ENCODE results near the gene OIP5.
"Not testable (repeated sequence)": the region's sequence is repeated elsewhere in the genome, so short reads cannot be mapped to it uniquely, and the experiment has no call there.

OIP5 gene

GRCh38 chr15:41301587-41301986 lies 30.8 kb downstream of the OIP5 start:
- DNase-seq (ENCODE audit: low spot score): no peak

- DNase-seq (ENCODE audit: low spot score): not testable (repeated sequence)
Observed at GRCh38 chr15:41301139-41301538, 31.3 kb downstream of the OIP5 start.

DNA sequence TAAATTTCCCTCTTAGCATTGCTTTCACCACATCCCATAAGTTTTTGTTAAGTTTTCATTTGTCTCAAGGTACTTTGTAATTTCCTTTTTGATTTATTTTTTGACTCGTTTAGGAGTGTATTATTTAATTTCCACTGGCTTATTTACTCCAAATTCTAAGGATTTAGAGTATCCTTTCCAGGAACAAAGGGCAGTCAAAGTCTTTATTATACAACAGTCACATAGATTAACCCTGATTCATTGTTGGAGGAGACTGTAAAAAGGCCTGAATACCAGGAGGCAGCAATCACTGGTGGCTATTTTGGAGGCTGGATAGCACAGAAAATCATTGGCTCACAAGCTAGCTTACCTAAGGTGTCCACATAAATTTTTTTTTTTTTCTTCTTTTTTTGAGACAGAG lies 39.9 kb downstream of the OIP5 start:
- DNase-seq (ENCODE audit: low spot score): no peak

- DNase-seq (ENCODE audit: low spot score): no peak
Observed at GRCh38 chr15:41291065-41291631, 41.2 kb downstream of the OIP5 start.

- DNase-seq (ENCODE audit: low spot score): no peak
Observed at GRCh38 chr15:41289953-41290352, 42.4 kb downstream of the OIP5 start.

- DNase-seq (ENCODE audit: low spot score): no peak
Observed at GRCh38 chr15:41288464-41288863, 43.9 kb downstream of the OIP5 start.

DNA sequence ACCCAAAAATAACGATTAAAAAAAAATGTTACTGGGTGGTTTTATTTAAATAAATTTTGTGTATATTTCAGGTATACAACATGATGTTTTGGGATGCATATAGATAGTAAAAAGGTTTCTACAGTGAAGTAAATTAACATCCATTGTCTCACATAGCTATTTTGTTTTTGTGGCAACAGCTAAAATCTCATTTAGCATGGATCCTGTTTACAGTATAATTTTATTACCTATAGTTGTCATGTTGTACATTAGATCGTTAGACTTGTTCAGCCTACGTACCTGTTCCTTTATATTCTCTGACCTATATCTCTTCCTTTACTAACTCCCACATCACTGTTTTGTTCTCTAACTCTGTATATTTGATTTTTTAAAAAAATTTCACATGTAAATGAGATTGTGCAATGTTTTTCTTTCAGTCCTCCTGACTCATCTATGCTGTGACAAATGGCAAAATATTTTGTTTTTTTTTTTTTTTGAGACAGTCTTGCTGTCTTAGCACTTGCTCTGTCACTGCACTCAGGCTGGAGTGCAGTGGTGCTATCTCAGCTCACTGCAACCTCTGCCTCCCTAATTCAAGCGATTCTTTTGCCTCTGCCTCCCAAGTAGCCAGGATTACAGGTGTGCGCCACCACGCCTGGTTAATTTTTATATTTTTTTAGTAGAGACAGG lies 45.6 kb downstream of the OIP5 start:
- no peak for DNase-seq (ENCODE audit: low spot score)

- no peak for DNase-seq (ENCODE audit: low spot score)
Observed at GRCh38 chr15:41285285-41285684, 47.1 kb downstream of the OIP5 start.

GRCh38 chr15:41284427-41285177 lies 47.8 kb downstream of the OIP5 start:
- DNase-seq (ENCODE audit: low spot score): no peak

GRCh38 chr15:41283653-41284426 lies 48.6 kb downstream of the OIP5 start:
- peak; percentile 97 for DNase-seq (ENCODE audit: low spot score)

DNA sequence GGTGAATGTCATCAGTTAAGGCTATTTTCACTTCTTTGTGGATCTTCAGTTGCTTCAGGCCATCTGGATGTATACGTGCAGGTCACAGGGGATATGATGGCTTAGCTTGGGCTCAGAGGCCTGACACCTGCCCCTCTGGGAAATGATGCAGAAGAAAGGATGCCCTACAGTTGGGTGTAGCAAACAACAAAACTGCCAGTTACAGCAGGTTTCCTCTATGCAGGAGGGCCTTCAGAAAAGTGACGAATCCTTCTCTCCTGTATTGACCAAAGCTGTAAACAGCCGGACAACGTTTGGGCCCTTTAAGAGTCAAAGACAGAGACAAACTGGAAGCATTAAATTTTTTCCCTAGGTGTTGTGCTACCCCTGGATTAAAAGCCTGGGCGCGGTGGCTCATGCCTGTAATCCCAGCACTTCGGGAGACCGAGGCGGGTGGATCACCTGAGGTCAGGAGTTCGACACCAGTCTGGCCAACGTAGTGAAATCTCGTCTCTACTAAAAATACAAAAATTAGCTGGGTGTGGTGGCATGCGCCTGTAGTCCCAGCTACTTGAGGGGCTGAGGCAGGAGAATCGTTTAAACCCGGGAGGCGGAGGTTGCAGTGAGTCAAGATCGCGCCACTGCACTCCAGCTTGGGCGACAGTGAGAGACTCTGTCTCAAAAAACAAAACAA lies 49.3 kb downstream of the OIP5 start:
- peak; percentile 46 for DNase-seq (ENCODE audit: low spot score)

DNA sequence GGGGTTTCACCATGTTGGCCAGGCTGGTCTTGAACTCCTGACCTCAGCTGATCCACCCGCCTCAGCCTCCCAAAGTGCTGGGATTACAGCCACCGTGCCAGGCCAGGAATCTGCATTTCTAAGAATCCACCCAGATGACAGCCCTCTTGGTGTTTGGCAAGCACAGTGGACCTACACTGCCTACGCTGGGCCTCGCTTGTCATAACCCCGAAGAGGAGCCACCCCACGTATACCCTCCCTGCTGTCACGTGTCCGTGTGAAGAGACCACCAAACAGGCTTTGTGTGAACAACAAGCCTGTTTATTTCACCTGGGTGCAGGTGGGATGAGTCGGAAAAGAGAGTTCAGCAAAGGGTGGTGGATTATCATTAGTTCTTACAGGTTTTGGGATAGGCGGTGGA lies 50.0 kb downstream of the OIP5 start:
- DNase-seq (ENCODE audit: low spot score): not testable (repeated sequence)

GRCh38 chr15:41281236-41281635 lies 51.2 kb downstream of the OIP5 start:
- no peak for DNase-seq (ENCODE audit: low spot score)

- DNase-seq (ENCODE audit: low spot score): no peak
Observed at GRCh38 chr15:41279535-41280283, 52.7 kb downstream of the OIP5 start.

DNA sequence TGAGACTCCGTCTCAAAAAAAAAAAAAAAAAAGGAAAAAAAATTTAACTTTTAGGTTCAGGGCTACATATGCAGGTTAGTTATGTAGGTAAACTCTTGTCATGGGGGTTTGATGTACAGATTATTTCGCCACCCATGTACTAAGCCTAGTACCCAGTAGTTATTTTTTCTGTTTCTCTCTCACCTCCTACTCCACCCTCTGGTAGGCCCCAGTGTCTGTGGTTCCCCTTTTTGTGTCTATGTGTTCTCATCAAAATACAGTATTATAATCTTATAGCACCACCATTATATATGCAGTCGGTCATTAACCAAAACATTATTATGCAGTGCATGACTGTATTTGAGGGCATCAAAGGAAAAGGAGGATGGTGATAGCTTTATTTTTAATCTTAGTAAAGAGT lies 54.1 kb downstream of the OIP5 start:
- DNase-seq (ENCODE audit: low spot score): no peak

GRCh38 chr15:41276831-41277230 lies 55.6 kb downstream of the OIP5 start:
- no peak for DNase-seq (ENCODE audit: low spot score)

DNA sequence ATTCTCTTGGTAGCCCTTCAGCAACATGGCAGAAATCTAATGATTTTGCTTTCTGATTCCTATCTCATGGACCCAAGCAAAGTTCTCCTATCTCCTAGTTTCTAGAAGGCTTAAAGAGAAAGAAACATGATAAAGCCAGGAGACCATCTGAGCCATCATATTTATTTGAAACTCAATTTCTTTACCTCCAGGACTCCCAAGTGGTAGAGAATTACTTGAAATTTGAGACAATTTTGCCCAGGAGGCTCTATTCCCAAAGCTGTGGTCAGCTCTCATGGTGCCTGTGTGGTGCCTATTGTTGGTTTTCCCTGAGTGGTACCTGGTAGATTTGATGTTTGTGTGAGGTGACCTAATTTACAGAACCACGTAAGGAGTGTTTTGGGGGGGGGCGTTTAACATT lies 62.5 kb downstream of the OIP5 start:
- no peak for DNase-seq (ENCODE audit: low spot score)

DNA sequence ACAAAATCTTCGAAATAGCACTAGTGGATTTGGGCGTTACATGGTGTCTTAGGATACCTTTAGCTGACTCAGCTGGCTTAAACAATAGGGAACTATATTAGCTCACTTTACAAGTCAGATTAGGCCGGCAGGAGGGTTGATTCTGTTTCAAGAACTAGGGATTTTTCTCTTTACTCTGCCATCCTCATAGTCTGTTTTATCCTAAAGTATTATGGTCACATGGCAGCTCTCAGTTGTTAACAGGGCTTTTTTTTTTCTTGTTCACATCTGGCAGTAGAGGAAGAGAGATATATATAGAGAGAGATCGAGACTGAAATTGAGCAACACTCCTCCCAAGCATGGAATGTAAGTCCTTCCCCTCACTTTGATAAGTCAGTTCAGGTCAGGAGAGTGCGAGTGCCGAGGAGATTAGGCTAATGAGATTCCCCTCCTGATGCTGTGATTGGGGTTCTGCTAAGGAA lies 68.5 kb downstream of the OIP5 start:
- no peak for DNase-seq (ENCODE audit: low spot score)

GRCh38 chr15:41262571-41262970 lies 69.8 kb downstream of the OIP5 start:
- DNase-seq (ENCODE audit: low spot score): no peak

DNA sequence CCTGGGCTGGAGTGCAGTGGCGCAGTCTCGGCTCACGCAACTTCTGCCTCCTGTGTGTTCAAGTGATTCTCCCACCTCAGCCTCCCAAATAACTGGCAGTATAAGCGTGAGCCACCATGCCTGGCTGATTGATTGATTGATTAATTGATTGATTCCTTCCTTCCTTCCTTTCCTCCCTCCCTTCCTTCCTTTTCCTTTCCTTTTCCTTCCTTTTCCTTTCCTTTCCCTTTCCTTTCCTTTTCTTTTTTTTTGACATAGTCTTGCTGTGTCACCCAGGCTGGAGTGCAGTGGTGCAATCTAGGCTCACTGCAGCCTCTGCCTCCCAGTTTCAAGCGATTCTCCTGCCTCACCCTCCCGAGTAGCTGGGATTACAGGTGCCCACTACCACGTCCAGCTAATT lies 71.5 kb downstream of the OIP5 start:
- not testable (repeated sequence) for DNase-seq (ENCODE audit: low spot score)

DNA sequence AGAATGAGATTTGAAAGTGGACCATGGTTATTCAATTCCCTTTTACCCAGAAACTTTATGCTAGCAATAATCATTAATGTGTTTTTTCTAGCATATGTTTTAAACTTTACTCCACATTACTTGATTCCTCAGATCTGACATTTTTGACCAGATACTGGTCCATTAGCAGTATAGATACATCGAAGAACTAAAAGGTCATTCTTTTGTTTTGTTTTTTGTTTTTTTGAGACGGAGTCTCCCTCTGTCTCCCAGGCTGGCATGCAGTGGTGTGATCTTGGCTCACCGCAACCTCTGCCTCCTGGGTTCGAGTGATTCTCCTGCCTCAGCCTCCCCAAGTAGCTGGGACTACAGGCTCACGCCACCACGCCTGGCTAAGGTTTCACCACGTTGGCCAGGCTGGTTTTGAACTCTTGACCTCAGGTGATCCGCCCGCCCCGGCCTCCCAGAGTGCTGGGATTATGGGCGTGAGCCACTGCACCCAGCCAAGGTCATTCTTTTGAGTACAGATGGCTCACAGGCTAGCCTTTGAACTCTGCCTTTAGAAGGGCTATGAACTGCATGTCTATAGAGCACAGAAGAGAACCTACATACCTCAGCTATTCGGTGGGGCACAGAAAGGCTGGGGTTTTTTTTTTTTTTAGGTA lies 72.7 kb downstream of the OIP5 start:
- DNase-seq (ENCODE audit: low spot score): no peak
